ENCODE measurements around the gene STAC3. TPM values are rescaled to one million over a fixed set of nuclear protein-coding genes. Genes with fewer than 3 reads are reported as not detected.

Gene STAC3
- total RNA-seq, 1 experiment from 2014 or later = 2.2 TPM

- Histone ChIP-seq H3K9me2 (ENCODE audit: insufficient read depth) (no peaks in the 10 kb centered on the region), H3K4me1 (replicated peaks; ENCODE audit: insufficient read depth) (no peaks in the 10 kb centered on the region), H3F3A (ENCODE audit: insufficient read depth, low read depth) (no peaks in the 10 kb centered on the region), H3K4me3 (no peak overlapping the region), H3K79me2 (ENCODE audit: low read depth) (no peaks in the 10 kb centered on the region), H4K20me1 (ENCODE audit: insufficient read depth) (no peaks in the 10 kb centered on the region), H3K9me3 (ENCODE audit: insufficient read depth, low read depth) (no peaks in the 10 kb centered on the region), H3K27me3 (ENCODE audit: insufficient read depth, low read depth) (no peaks in the 10 kb centered on the region), H3K4me2 (no peak overlapping the region), H3K36me3 (ENCODE audit: low read depth) (peaks cover 3% of the 10 kb centered on the region; the same call in 1 of the 2 replicates), H3K27ac (no peak overlapping the region), H2AFZ (no peak overlapping the region)
- ChIA-PET POLR2A (ENCODE audit: unreplicated experiment) (no interaction called here), CTCF (interaction anchor here (0.5 kb wide), 1 partner anchor 476 kb away, joined by 8 read pairs; no protein-coding TSS in a partner anchor)
- no TSS peak for BruUV-seq (replicated peaks)
- intact Hi-C loops (cut with micrococcal nuclease; ENCODE audit: unreplicated experiment) = no loop called here
- TF ChIP-seq EZH2 (IDR thresholded peaks at IDR 0.05; ENCODE audit: low read depth) (no peak), CTCF (conservative IDR thresholded peaks at IDR 0.05) (no peak)
- DNase-seq = no peak
Observed at GRCh38 chr12:57258977-57259970, 8.3 kb upstream of the STAC3 start.

- Histone ChIP-seq H3K79me2 (ENCODE audit: low read depth) (no peaks in the 10 kb centered on the region), H3K27ac (no peak overlapping the region), H3F3A (ENCODE audit: insufficient read depth, low read depth) (no peaks in the 10 kb centered on the region), H3K4me2 (no peak overlapping the region), H3K4me1 (replicated peaks; ENCODE audit: insufficient read depth) (no peaks in the 10 kb centered on the region), H3K9me2 (ENCODE audit: insufficient read depth) (no peaks in the 10 kb centered on the region), H3K9me3 (ENCODE audit: insufficient read depth, low read depth) (no peaks in the 10 kb centered on the region), H2AFZ (no peak overlapping the region), H3K27me3 (ENCODE audit: insufficient read depth, low read depth) (no peaks in the 10 kb centered on the region), H4K20me1 (ENCODE audit: insufficient read depth) (no peaks in the 10 kb centered on the region), H3K4me3 (no peak overlapping the region), H3K36me3 (ENCODE audit: low read depth) (peaks cover 3% of the 10 kb centered on the region; the same call in 1 of the 2 replicates)
- TF ChIP-seq CTCF (conservative IDR thresholded peaks at IDR 0.05) (no peak), EZH2 (IDR thresholded peaks at IDR 0.05; ENCODE audit: low read depth) (no peak)
- intact Hi-C loops (cut with micrococcal nuclease; ENCODE audit: unreplicated experiment) = no loop called here
- DNase-seq = no peak
- BruUV-seq (replicated peaks) = no TSS peak
- ChIA-PET POLR2A (ENCODE audit: unreplicated experiment) (no interaction called here), CTCF (no interaction called here)
Observed at GRCh38 chr12:57255916-57256315, 4.9 kb upstream of the STAC3 start.

- no peak overlapping the region for H3K4me3 ChIP-seq
- H3K4me1 ChIP-seq (replicated peaks; ENCODE audit: insufficient read depth) = no peaks in the 10 kb centered on the region
- ChIA-PET POLR2A (ENCODE audit: unreplicated experiment) (no interaction called here), CTCF (interaction anchor here (1.2 kb wide), 1 partner anchor 203 kb away, joined by 3 read pairs; no protein-coding TSS in a partner anchor)
- H2AFZ ChIP-seq = no peak overlapping the region
- no peaks in the 10 kb centered on the region for H3F3A ChIP-seq (ENCODE audit: insufficient read depth, low read depth)
- TF ChIP-seq CTCF (conservative IDR thresholded peaks at IDR 0.05) = no peak
- no peak for TF ChIP-seq EZH2 (IDR thresholded peaks at IDR 0.05; ENCODE audit: low read depth)
- no peaks in the 10 kb centered on the region for H3K27me3 ChIP-seq (ENCODE audit: insufficient read depth, low read depth)
- no peaks in the 10 kb centered on the region for H3K9me3 ChIP-seq (ENCODE audit: insufficient read depth, low read depth)
- no peak for DNase-seq
- H3K79me2 ChIP-seq (ENCODE audit: low read depth) = no peaks in the 10 kb centered on the region
- no peak overlapping the region for H3K4me2 ChIP-seq
- BruUV-seq (replicated peaks) = no TSS peak
- H4K20me1 ChIP-seq (ENCODE audit: insufficient read depth) = no peaks in the 10 kb centered on the region
- intact Hi-C loops (cut with micrococcal nuclease; ENCODE audit: unreplicated experiment) = no loop called here
- H3K27ac ChIP-seq = no peak overlapping the region
- H3K36me3 ChIP-seq (ENCODE audit: low read depth) = peaks cover 3% of the 10 kb centered on the region; the same call in 1 of the 2 replicates
- H3K9me2 ChIP-seq (ENCODE audit: insufficient read depth) = no peaks in the 10 kb centered on the region
Observed at GRCh38 chr12:57254506-57255280, 3.7 kb upstream of the STAC3 start.

Measured in PC-9 (cell line).